A549 (cell line): ENCODE results near the gene RGS6. TPM values are rescaled to one million over a fixed set of nuclear protein-coding genes. Genes with fewer than 3 reads are reported as not detected.

Experiments used
- ATAC-seq, 2 experiments: fragments of 200-7000 bp in 1 of 2; fragments of >200 bp in 1 of 2; cut with Nextera tagmentation in 1 of 2; cut with Tn5 transposase in 1 of 2; 3 replicates each; pipeline versions ENCODE4 v1.8.0 to v1.9.1; 2018 to 2020; ENCODE audit warnings: mild to moderate bottlenecking in 1 of 2, moderate library complexity in 1 of 2
- CTCF ChIA-PET: fragments of 300-600 bp; sonication (Branson Sonifier 250); formaldehyde crosslinking; extraction: SDS; loops from one replicate; lab custom pipeline; 2021; ENCODE audit warnings: antibody characterized with exemption, inconsistent platforms; lab: Yijun Ruan, JAX
- POLR2A ChIA-PET: fragments of 350-600 bp; formaldehyde crosslinking; extraction: SDS; loops from one replicate; lab custom pipeline; 2021; ENCODE audit warnings: antibody characterized with exemption, inconsistent platforms; lab: Yijun Ruan, JAX
- DNase-seq, 2 experiments: peaks; one replicate each; pipeline versions ENCODE4 v3.0.0 to v3.0.0-alpha.2; 2011 to 2016; ENCODE audit warnings: low read depth in 1 of 2, low spot score in 1 of 2
- FAIRE-seq: peaks from 2 replicates; lab custom pipeline; 2011; peaks lifted over from hg19 to GRCh38; lab: Jason Lieb, UNC
- H3K27ac ChIP-seq, 2 experiments: fragments of >200 bp; sonication (Bioruptor Twin); formaldehyde crosslinking; 3 replicates each; pipeline ENCODE4 v1.5.1; 2016 to 2017
- H3K4me1 ChIP-seq: fragments of >200 bp; sonication (Bioruptor Twin); formaldehyde crosslinking; 3 replicates; pipeline ENCODE4 v1.6.1; 2016
- H3K4me2 ChIP-seq: fragments of >200 bp; sonication (Bioruptor Twin); formaldehyde crosslinking; 3 replicates; pipeline ENCODE4 v1.6.1; 2016
- H3K4me3 ChIP-seq: fragments of >200 bp; sonication (Bioruptor Twin); formaldehyde crosslinking; 3 replicates; pipeline ENCODE4 v1.5.1; 2016
- H3K9me3 ChIP-seq: fragments of >200 bp; sonication (Bioruptor Twin); formaldehyde crosslinking; 3 replicates; pipeline ENCODE4 v1.6.1; 2016
- CBX2 ChIP-seq: fragments of 200-600 bp; sonication (generic); IDR thresholded peaks from 2 replicates; pipeline ENCODE4 v1.6.1; 2016; ENCODE audit warnings: low read depth, mild to moderate bottlenecking, borderline replicate concordance
- E2F6 ChIP-seq: IDR thresholded peaks from 2 replicates; pipeline ENCODE4 v1.6.1; 2012; ENCODE audit warnings: low read depth, borderline replicate concordance
- EHF ChIP-seq: fragments of 250-450 bp; sonication (Bioruptor Pico); IDR thresholded peaks from 2 replicates; pipeline ENCODE4 v1.5.0; 2020; ENCODE audit warnings: mild to moderate bottlenecking
- EP300 ChIP-seq, 2 experiments: fragments of >200 bp; sonication (Bioruptor Twin); formaldehyde crosslinking; IDR thresholded peaks; 2 replicates in 1 of 2; 3 replicates in 1 of 2; pipeline ENCODE4 v1.6.1; 2016 to 2017
- FOXS1 ChIP-seq: fragments of 250-450 bp; sonication (Bioruptor Pico); IDR thresholded peaks from 2 replicates; pipeline ENCODE4 v1.5.0; 2020; ENCODE audit warnings: mild to moderate bottlenecking, moderate library complexity
- HEYL ChIP-seq: fragments of 250-450 bp; sonication (Bioruptor Pico); IDR thresholded peaks from 2 replicates; pipeline ENCODE4 v1.8.0; 2021; ENCODE audit warnings: mild to moderate bottlenecking, moderate library complexity
- HMGXB4 ChIP-seq: fragments of 250-450 bp; sonication (Bioruptor Pico); IDR thresholded peaks from 2 replicates; pipeline ENCODE4 v1.5.0; 2021; ENCODE audit warnings: mild to moderate bottlenecking, moderate library complexity, borderline replicate concordance
- HOXB5 ChIP-seq: fragments of 250-450 bp; sonication (Bioruptor Pico); IDR thresholded peaks from 2 replicates; pipeline ENCODE4 v1.5.0; 2020; ENCODE audit warnings: mild to moderate bottlenecking, moderate library complexity
- JUNB ChIP-seq: fragments of >200 bp; sonication (Bioruptor Twin); formaldehyde crosslinking; IDR thresholded peaks from 2 replicates; pipeline ENCODE4 v1.6.1; 2016
- KDM1A ChIP-seq: fragments of 200-600 bp; sonication (generic); IDR thresholded peaks from 2 replicates; pipeline ENCODE4 v1.6.1; 2016; ENCODE audit warnings: low read depth, mild to moderate bottlenecking
- MAFK ChIP-seq: fragments of 450-650 bp; IDR thresholded peaks from 2 replicates; pipeline ENCODE4 v1.6.1; 2014; ENCODE audit not compliant: partially characterized antibody
- MAX ChIP-seq: IDR thresholded peaks from 2 replicates; pipeline ENCODE4 v1.6.1; 2012
- MAZ ChIP-seq: fragments of 150-350 bp; IDR thresholded peaks from 2 replicates; pipeline ENCODE4 v1.6.1; 2014; ENCODE audit warnings: antibody characterized with exemption, low read depth, low read length, borderline replicate concordance
- PHF8 ChIP-seq: fragments of 200-600 bp; sonication (generic); IDR thresholded peaks from 2 replicates; pipeline ENCODE4 v1.6.1; 2016; ENCODE audit warnings: low read depth, mild to moderate bottlenecking, antibody characterized with exemption, moderate library complexity, borderline replicate concordance
- USF2 ChIP-seq: fragments of 450-650 bp; IDR thresholded peaks from 2 replicates; pipeline ENCODE4 v1.6.1; 2014; ENCODE audit warnings: antibody characterized with exemption
- ZC3H11A ChIP-seq: fragments of 450-650 bp; IDR thresholded peaks from 2 replicates; pipeline ENCODE4 v1.6.1; 2014; ENCODE audit warnings: antibody characterized with exemption, mild to moderate bottlenecking
- WGBS: methylation state at CpG from one replicate; pipeline ENCODE4 v1.1.6; 2017; ENCODE audit errors: missing lambda C conversion rate; 5-methylcytosine and 5-hydroxymethylcytosine counted together
- polyA plus RNA-seq, 4 experiments: library from polyadenylated mRNA; depleted of rRNA in 3 of 4; stranded (reverse); fragments of >200 nt; fragmentation: RNase III in 1 of 4; extraction: RNeasy Plus Mini Kit Qiagen cat#74134 plus additional on column Dnase treatment in 1 of 4; gene quantifications; 2 replicates in 3 of 4; 3 replicates in 1 of 4; pipeline ENCODE4 v1.2.3, GENCODE V29; 2011 to 2017

Gene RGS6
- polyA plus RNA-seq, 2 of the 4 experiments (the other 2 are of a cell fraction): not detected

DNA sequence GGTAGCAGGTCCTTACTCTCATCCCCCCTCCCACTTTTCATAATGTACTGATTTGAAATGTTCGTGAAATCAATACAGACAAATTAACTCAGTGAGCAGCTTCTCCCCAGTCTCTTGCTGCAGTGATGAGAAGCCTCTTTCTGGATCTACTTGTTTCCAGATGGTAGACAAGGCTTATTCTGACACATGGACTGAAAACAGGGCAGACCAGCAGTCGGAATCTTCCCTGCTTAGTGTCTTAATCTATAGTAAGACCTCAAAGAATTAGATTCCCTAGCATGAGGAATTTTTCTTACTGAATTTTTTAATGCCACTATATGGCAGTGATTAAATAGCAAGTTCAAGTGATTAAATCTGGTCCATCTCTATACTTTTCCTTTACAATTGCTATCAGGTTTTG is 120.1 kb downstream of the RGS6 start:
- no peak overlapping the region for H3K27ac ChIP-seq
- H3K4me2 ChIP-seq: no peak overlapping the region
- no peaks in the 10 kb centered on the region for H3K4me1 ChIP-seq
- H3K4me3 ChIP-seq: no peak overlapping the region
- FAIRE-seq (no peak), ATAC-seq (no peak), DNase-seq (no peak)
- H3K9me3 ChIP-seq: no peaks in the 10 kb centered on the region
- ChIA-PET POLR2A (no interaction called here), CTCF (no interaction called here)
- TF ChIP-seq KDM1A: no peak
- 6% methylated on average over 2 of the region's 2 CpGs for WGBS

DNA sequence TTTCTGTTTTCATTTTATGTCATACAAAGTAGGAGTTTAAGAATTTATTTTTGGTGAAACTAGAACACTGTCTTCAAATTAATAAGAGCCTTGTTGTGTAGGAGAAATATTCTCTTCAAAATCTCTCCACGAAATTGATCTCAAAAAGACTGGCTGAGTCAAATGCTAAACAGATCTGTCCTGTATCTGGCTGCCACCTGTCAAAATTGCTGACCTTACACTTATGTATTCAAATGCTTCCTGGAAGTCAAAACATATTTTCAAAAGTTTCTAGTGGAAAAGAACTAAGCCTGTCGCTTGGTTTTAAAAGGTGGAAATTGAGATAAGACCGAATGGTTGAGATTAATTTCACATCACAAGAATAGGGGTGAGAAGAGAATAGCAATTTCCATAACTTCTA is 121.4 kb downstream of the RGS6 start:
- Histone ChIP-seq H3K4me1 (no peaks in the 10 kb centered on the region), H3K27ac (no peak overlapping the region), H3K9me3 (no peaks in the 10 kb centered on the region), H3K4me2 (no peak overlapping the region), H3K4me3 (no peak overlapping the region)
- 2% methylated on average over 3 of the region's 3 CpGs for WGBS
- POLR2A ChIA-PET: no interaction called here
- CTCF ChIA-PET: no interaction called here
- ATAC-seq (no peak), FAIRE-seq (no peak), DNase-seq (no peak)
- TF ChIP-seq MAX (no peak), FOXS1 (CRISPR knock-in tag) (no peak), MAFK (peak; percentile 67), EHF (CRISPR knock-in tag) (no peak), HOXB5 (CRISPR knock-in tag) (no peak)

GRCh38 chr14:72054911-72055310 is 122.7 kb downstream of the RGS6 start:
- no peak for FAIRE-seq
- H3K4me3 ChIP-seq: no peak overlapping the region
- H3K9me3 ChIP-seq: no peaks in the 10 kb centered on the region
- 4% methylated on average over 4 of the region's 4 CpGs for WGBS
- H3K4me2 ChIP-seq: no peak overlapping the region
- ChIA-PET CTCF (no interaction called here), POLR2A (no interaction called here)
- no peak overlapping the region for H3K27ac ChIP-seq
- TF ChIP-seq MAZ (no peak), USF2 (no peak), MAFK (peak; percentile 68)
- DNase-seq: no peak
- no peak for ATAC-seq
- H3K4me1 ChIP-seq: no peaks in the 10 kb centered on the region

GRCh38 chr14:72057701-72058285 is 125.6 kb downstream of the RGS6 start:
- POLR2A ChIA-PET: no interaction called here
- no peak for TF ChIP-seq E2F6
- TF ChIP-seq PHF8: no peak
- no peak for TF ChIP-seq EP300 (IDR thresholded peaks at IDR 0.05)
- no peak overlapping the region for H3K4me3 ChIP-seq
- H3K9me3 ChIP-seq: no peaks in the 10 kb centered on the region
- no peak for FAIRE-seq
- 23% methylated on average over 4 of the region's 4 CpGs for WGBS
- H3K4me1 ChIP-seq: no peaks in the 10 kb centered on the region
- CTCF ChIA-PET: interaction anchor here (0.6 kb wide), 1 partner anchor 507 kb away, joined by 3 read pairs; no protein-coding TSS in a partner anchor
- H3K4me2 ChIP-seq: no peak overlapping the region
- DNase-seq: no peak
- H3K27ac ChIP-seq: no peak overlapping the region
- no peak for ATAC-seq

DNA sequence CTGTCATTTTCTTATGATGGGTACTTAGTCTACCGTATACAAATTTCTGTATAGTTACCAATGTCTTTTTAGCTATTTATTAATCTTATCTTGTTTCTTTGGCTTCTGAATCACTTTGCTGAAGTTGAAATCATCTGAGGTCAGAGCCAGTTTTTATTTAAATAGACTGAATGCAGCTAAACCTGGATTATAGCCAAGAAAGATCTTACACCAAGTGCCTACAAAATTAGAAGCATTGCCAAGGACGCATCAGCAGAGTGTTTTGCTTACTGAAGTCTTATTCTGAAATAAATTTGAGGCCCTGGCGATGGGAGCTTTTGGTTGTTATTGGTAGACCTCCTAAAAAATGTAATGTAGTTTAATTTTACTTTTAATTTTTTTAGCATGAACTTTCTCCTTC is 128.2 kb downstream of the RGS6 start:
- POLR2A ChIA-PET: no interaction called here
- ATAC-seq: no peak
- 26% methylated on average over 3 of the region's 3 CpGs for WGBS
- CTCF ChIA-PET: no interaction called here
- no peak overlapping the region for H3K27ac ChIP-seq
- H3K4me3 ChIP-seq: no peak overlapping the region
- FAIRE-seq: no peak
- no peaks in the 10 kb centered on the region for H3K9me3 ChIP-seq
- no peak overlapping the region for H3K4me2 ChIP-seq
- TF ChIP-seq HEYL (CRISPR knock-in tag): no peak
- no peak for TF ChIP-seq CBX2
- TF ChIP-seq MAFK: no peak
- TF ChIP-seq ZC3H11A: no peak
- TF ChIP-seq HMGXB4 (CRISPR knock-in tag): no peak
- TF ChIP-seq JUNB: no peak
- DNase-seq: no peak
- no peaks in the 10 kb centered on the region for H3K4me1 ChIP-seq
